Measurements from ENCODE around the gene DNTT.

DNTT gene

GRCh38 chr10:96387161-96387560, 82.9 kb downstream of the DNTT start:
- DNase-seq: no peak

GRCh38 chr10:96387601-96388000, 83.4 kb downstream of the DNTT start:
- no peak for DNase-seq

Data from NCI-H1092 treated with DMSO at 0.1 percent for 48 hours (cell line).